Gastroesophageal sphincter (tissue), 4 donors: ENCODE results near the gene IRS2. TPM values are rescaled to one million over a fixed set of nuclear protein-coding genes. Genes with fewer than 3 reads are reported as not detected.

Experiments used
- ATAC-seq: fragments of 150-250 bp; one replicate; pipeline ENCODE4 v1.9.1; 2016; ENCODE audit warnings: mild to moderate bottlenecking, moderate library complexity
- H3K27ac ChIP-seq, 4 donors: fragments of 200-600 bp; sonication (generic) in 3 of 4; 1 replicate in 3 of 4; 2 replicates in 1 of 4; pipeline ENCODE4 v1.5.1; 2016 to 2019
- H3K27me3 ChIP-seq: fragments of 200-600 bp; sonication (generic); one replicate; pipeline ENCODE4 v1.5.1; 2019
- H3K36me3 ChIP-seq, 2 donors: fragments of 200-600 bp; sonication (generic); one replicate each; pipeline ENCODE4 v1.5.1; 2019; ENCODE audit warnings: control low read depth in 1 of 2
- H3K4me1 ChIP-seq, 3 donors: fragments of 200-600 bp; sonication (generic); 1 replicate in 2 of 3; 2 replicates in 1 of 3; pipeline ENCODE4 v1.5.1; 2016 to 2019; ENCODE audit warnings: control low read depth in 2 of 3
- H3K4me3 ChIP-seq, 2 donors: fragments of 200-600 bp; sonication (generic); one replicate each; pipeline ENCODE4 v1.5.1; 2019; ENCODE audit warnings: mild to moderate bottlenecking in 1 of 2, moderate library complexity in 1 of 2
- H3K9me3 ChIP-seq, 3 donors: fragments of 200-600 bp; sonication (generic); one replicate each; pipeline ENCODE4 v1.5.1; 2017 to 2019; ENCODE audit warnings: control low read depth in 2 of 3
- EP300 ChIP-seq: sonication (generic); formaldehyde crosslinking; IDR thresholded peaks from one replicate; pipeline ENCODE4 v1.6.1; 2017; ENCODE audit warnings: antibody characterized with exemption, mild to moderate bottlenecking
- POLR2A ChIP-seq, 2 donors: fragments of 450-650 bp; IDR thresholded peaks; one replicate each; pipeline ENCODE4 v1.6.1; 2017; ENCODE audit warnings: antibody characterized with exemption in 2 of 2, mild to moderate bottlenecking in 2 of 2, moderate library complexity in 1 of 2
- POLR2AphosphoS5 ChIP-seq: sonication (generic); formaldehyde crosslinking; IDR thresholded peaks from one replicate; pipeline ENCODE4 v1.6.1; 2017; ENCODE audit warnings: antibody characterized with exemption
- WGBS, 2 donors: methylation state at CpG; one replicate each; pipeline ENCODE4 v1.1.5; 2018; ENCODE audit warnings: low coverage in 1 of 2; 5-methylcytosine and 5-hydroxymethylcytosine counted together
- total RNA-seq, 4 donors: library from RNA; depleted of rRNA; stranded (reverse); fragments of >200 nt; gene quantifications; one replicate each; pipeline ENCODE4 v1.1.0, GENCODE V29; 2016
- TF ChIP-seq, protein P1 (sequence below), 4 experiments: fragments of 200-600 bp in 2 of 4; fragments of 450-650 bp in 2 of 4; sonication (generic) in 1 of 4; IDR thresholded peaks; one replicate each; pipeline ENCODE4 v1.5.1; 2017 to 2019; ENCODE audit warnings: antibody characterized with exemption in 4 of 4, mild to moderate bottlenecking in 2 of 4, moderate library complexity in 2 of 4

Gene IRS2
- total RNA-seq, 4 donors from 2014 or later = 29.8 to 69.3 (median 49.4) TPM

DNA sequence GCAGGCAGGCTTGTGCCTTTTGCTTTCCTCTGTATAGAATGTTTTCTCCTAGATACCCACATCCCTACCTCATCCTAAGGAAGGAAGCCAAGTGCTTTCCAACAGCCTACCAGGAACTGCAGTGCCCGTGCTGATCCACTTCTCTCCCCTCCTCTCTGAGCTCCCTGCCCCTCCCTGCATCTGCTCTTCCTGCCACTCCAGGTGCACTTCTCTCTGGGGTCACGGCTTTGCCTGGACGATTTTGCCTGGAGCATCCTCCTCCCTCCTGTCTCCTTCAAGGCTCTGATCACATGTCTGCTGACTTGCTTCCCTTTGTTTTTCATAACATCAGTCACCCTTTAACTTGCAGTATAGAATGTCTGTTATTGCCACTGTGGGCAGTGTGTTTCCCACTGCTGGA is 34.7 kb upstream of the IRS2 start:
- WGBS, 2 donors = 10 to 61% methylated on average over 2 of the region's 3 CpGs
- Histone ChIP-seq H3K4me3 (no peak overlapping the region), H3K9me3 (no peaks in the 10 kb centered on the region), H3K27me3 (no peaks in the 10 kb centered on the region), H3K4me1 (no peaks in the 10 kb centered on the region), H3K36me3 (no peaks in the 10 kb centered on the region), H3K27ac (no peak overlapping the region)
- TF ChIP-seq POLR2A (IDR thresholded peaks at IDR 0.05) = no peak
- TF ChIP-seq, protein P1, sequence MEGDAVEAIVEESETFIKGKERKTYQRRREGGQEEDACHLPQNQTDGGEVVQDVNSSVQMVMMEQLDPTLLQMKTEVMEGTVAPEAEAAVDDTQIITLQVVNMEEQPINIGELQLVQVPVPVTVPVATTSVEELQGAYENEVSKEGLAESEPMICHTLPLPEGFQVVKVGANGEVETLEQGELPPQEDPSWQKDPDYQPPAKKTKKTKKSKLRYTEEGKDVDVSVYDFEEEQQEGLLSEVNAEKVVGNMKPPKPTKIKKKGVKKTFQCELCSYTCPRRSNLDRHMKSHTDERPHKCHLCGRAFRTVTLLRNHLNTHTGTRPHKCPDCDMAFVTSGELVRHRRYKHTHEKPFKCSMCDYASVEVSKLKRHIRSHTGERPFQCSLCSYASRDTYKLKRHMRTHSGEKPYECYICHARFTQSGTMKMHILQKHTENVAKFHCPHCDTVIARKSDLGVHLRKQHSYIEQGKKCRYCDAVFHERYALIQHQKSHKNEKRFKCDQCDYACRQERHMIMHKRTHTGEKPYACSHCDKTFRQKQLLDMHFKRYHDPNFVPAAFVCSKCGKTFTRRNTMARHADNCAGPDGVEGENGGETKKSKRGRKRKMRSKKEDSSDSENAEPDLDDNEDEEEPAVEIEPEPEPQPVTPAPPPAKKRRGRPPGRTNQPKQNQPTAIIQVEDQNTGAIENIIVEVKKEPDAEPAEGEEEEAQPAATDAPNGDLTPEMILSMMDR (IDR thresholded peaks at IDR 0.05) = no peak
- TF ChIP-seq EP300 = no peak
- no peak for TF ChIP-seq POLR2AphosphoS5
- no peak for ATAC-seq

DNA sequence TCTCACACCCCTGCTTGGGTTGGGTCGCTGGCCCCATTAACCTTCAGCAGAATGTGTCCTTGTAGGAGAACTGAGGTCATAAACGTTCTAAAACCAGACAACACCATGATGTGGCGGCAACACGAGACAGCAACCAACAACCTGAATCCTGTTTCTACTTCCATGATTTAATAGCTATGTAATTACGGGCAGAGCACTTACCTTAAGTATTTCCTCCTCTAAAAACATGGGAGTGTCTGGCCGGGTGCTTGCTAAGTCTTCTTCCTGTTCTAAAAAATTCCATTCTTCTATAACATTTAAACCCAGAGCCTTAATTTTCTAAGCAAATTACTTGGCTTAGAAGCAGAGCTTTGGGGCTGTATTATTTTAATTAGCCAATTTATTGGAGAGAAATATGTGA is 33.5 kb upstream of the IRS2 start:
- TF ChIP-seq, protein P1 (IDR thresholded peaks at IDR 0.05) = no peak
- no peak for TF ChIP-seq POLR2A (IDR thresholded peaks at IDR 0.05)
- no peak for TF ChIP-seq POLR2AphosphoS5
- TF ChIP-seq EP300 = no peak
- Histone ChIP-seq H3K9me3 (no peaks in the 10 kb centered on the region), H3K36me3 (no peaks in the 10 kb centered on the region)

DNA sequence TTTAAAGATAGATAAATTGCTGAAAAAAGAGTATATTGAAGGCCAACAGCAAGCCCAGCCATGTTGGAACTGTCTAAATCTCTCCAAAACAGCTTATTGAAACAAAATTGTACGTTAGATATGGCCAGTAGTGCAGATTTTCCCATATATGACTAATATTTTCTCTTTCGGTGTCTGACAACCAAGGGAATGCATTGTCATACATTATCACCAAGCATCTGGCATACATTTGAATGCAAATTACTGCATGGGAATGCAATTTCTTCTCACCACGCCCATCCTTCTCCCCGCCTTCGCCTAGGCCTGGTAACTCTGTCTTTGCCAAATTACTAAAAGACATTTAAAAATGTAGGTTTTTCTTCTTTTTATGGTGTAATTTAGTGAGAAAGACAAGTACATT is 32.5 kb upstream of the IRS2 start:
- Histone ChIP-seq H3K27ac (no peak overlapping the region), H3K4me3 (no peak overlapping the region), H3K9me3 (no peaks in the 10 kb centered on the region), H3K36me3 (no peaks in the 10 kb centered on the region), H3K4me1 (no peaks in the 10 kb centered on the region), H3K27me3 (no peaks in the 10 kb centered on the region)
- WGBS, 2 donors = 89% methylated on average over 5 of the region's 5 CpGs
- TF ChIP-seq EP300 (no peak), POLR2A (IDR thresholded peaks at IDR 0.05) (no peak), POLR2AphosphoS5 (no peak)
- TF ChIP-seq, protein P1 (IDR thresholded peaks at IDR 0.05) = no peak
- no peak for ATAC-seq

More for the DNA sequence above, 33.5 kb upstream of the IRS2 start:
- H3K27me3 ChIP-seq = no peaks in the 10 kb centered on the region
- H3K4me1 ChIP-seq = no peaks in the 10 kb centered on the region
- H3K4me3 ChIP-seq = no peak overlapping the region
- no peak overlapping the region for H3K27ac ChIP-seq
- 73 to 81% methylated on average over 3 to 6 of the region's 6 CpGs for whole genome bisulfite sequencing, 2 donors
- no peak for ATAC-seq

DNA sequence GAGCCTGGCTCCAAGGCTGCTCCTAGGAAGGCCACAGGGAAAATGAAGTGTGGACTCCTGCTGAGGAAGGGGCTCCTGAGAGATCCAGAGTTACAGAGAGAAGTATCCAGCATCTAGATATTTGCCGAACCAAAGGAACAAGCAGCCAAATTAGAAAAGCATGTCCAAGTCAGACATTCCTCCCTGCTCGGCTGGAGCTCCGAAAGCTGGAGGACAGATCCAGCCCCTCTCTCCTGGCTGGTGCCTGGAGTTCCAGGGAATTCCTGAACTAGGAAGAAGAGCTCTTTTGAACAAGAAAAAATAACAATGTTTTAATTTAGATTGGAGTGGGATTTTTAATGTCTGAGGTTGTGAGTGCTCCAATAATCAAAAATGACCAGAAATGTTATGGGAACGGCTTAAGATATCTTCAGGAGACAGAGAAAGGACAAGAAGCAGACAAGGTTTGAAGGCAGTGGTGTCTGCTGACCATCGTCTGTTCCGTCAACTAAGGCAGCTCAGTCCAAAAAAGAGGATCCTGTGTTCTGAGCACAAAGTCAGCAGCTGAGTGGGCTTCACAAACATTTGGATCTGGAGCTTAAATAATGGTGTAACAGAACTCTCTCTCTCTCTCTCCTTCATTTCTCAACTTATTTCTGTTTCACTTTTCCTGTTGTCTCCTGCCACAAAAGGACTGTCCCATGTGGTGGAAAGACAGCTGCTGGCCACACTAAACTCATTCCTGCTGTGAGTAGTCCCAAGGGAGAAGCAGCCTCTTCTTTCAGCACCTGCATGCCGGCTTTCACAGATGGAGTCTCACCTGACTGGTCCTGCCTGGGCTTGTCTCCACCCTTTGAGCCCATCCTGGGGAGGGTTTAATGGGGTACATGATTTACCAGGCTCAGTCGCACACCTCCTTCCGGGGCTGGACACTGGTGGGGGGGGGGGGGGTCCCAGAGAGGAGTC is 31.5 kb upstream of the IRS2 start:
- H3K36me3 ChIP-seq = no peaks in the 10 kb centered on the region
- 39 to 64% methylated on average over 5 to 7 of the region's 9 CpGs for WGBS, 2 donors
- no peaks in the 10 kb centered on the region for H3K4me1 ChIP-seq
- TF ChIP-seq POLR2AphosphoS5 = no peak
- TF ChIP-seq EP300 = no peak
- TF ChIP-seq, protein P1 (IDR thresholded peaks at IDR 0.05) = no peak
- TF ChIP-seq POLR2A (IDR thresholded peaks at IDR 0.05) = no peak
- H3K27me3 ChIP-seq = no peaks in the 10 kb centered on the region
- ATAC-seq = no peak
- no peaks in the 10 kb centered on the region for H3K9me3 ChIP-seq
- no peak overlapping the region for H3K4me3 ChIP-seq
- no peak overlapping the region for H3K27ac ChIP-seq

DNA sequence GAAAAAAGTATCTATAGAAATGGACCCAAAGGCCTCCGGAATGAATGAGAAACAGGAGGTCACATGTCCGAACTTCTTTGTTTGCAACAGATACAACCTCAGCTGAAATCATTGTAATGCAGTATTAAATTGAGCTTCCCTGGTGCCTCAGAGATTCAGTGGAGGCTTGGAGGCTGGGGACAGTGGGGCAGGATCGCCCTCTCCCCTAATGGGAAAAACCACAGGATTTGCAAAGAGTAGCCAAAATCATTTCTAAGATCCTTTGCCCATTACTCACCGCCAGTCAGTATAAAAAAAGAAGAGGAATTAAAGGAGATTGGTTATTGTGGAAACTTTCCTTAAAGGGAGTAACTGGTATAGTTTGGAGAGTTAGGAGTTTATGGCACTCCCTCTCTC is 30.4 kb upstream of the IRS2 start:
- no peaks in the 10 kb centered on the region for H3K9me3 ChIP-seq
- H3K4me3 ChIP-seq = no peak overlapping the region
- H3K27me3 ChIP-seq = no peaks in the 10 kb centered on the region
- no peak for ATAC-seq
- H3K4me1 ChIP-seq = no peaks in the 10 kb centered on the region
- WGBS, 2 donors = 87 to 93% methylated on average over 4 of the region's 4 CpGs
- no peak for TF ChIP-seq POLR2A (IDR thresholded peaks at IDR 0.05)
- TF ChIP-seq, protein P1 (IDR thresholded peaks at IDR 0.05) = no peak
- TF ChIP-seq POLR2AphosphoS5 = no peak
- TF ChIP-seq EP300 = no peak
- H3K27ac ChIP-seq = no peak overlapping the region
- H3K36me3 ChIP-seq = no peaks in the 10 kb centered on the region
